HCT116 (cell line): Measurements from ENCODE around the gene CDK11B. TPM values are rescaled to one million over a fixed set of nuclear protein-coding genes. Genes with fewer than 3 reads are reported as not detected.

Experiments
- ATAC-seq: fragments of 200-7000 bp; cut with Tn5 transposase; 2 replicates; pipeline ENCODE4 v1.9.1; 2020; ENCODE audit warnings: mild to moderate bottlenecking, moderate library complexity
- BruUV-seq: library from RNA; stranded (reverse); fragments of 400-500 nt; replicated peaks from 2 replicates; lab custom pipeline; 2021; lab: Mats Ljungman, UMichigan
- CTCF ChIA-PET: fragments of 300-600 bp; sonication (Branson Sonifier 250); formaldehyde crosslinking; loops from one replicate; lab custom pipeline; 2021; ENCODE audit warnings: antibody characterized with exemption; lab: Charles Lee
- POLR2A ChIA-PET: fragments of 300-600, 350-600 bp; sonication (Branson Sonifier 250); formaldehyde crosslinking; loops from one replicate; lab custom pipeline; 2021; ENCODE audit warnings: antibody characterized with exemption; lab: Charles Lee
- RAD21 ChIA-PET, 2 experiments: fragments of 300-600 bp; sonication (Branson Sonifier 250); formaldehyde crosslinking; loops; one replicate each; lab custom pipeline; 2023; ENCODE audit warnings: low total read pairs in 2 of 2; ENCODE audit not compliant: uncharacterized antibody in 2 of 2, unreplicated experiment in 2 of 2, low non-redundant PET in 1 of 2; lab: Charles Lee
- DNase-seq: peaks from one replicate; pipeline ENCODE4 v3.0.0-alpha.2; 2010; ENCODE audit warnings: low read depth, low spot score
- H2AFZ ChIP-seq: fragments of 200-600 bp; shearing (Covaris generic), sonication (generic); 2 replicates; pipeline ENCODE4 v1.6.1; 2017; ENCODE audit warnings: low read depth, mixed run types, mixed read lengths, antibody characterized with exemption, low read length; ENCODE audit not compliant: poor library complexity, severe bottlenecking
- H3K27ac ChIP-seq: 2 replicates; pipeline ENCODE4 v1.5.1; 2012; ENCODE audit warnings: low read depth, low read length
- H3K27me3 ChIP-seq: fragments of 200-600 bp; sonication (generic); 2 replicates; pipeline ENCODE4 v1.6.1; 2016; ENCODE audit warnings: mixed run types, low read length, mixed read lengths; ENCODE audit not compliant: insufficient read depth
- H3K36me3 ChIP-seq, 2 experiments: fragments of 200-500 bp in 1 of 2; fragments of 200-600 bp in 1 of 2; sonication (Bioruptor generic) in 1 of 2; sonication (generic) in 1 of 2; 2 replicates each; pipeline versions ENCODE4 v1.5.1 to v1.6.1; 2014 to 2016; ENCODE audit warnings: low read length in 2 of 2, inconsistent platforms in 1 of 2, mixed read lengths in 1 of 2, mixed run types in 1 of 2; ENCODE audit not compliant: insufficient read depth in 2 of 2, control insufficient read depth in 1 of 2
- H3K4me1 ChIP-seq, 2 experiments: fragments of 200-600 bp in 1 of 2; sonication (generic) in 1 of 2; 2 replicates each; pipeline versions ENCODE4 v1.5.1 to v1.6.1; 2012 to 2017; ENCODE audit warnings: low read length in 2 of 2, inconsistent platforms in 1 of 2, mild to moderate bottlenecking in 1 of 2, mixed read lengths in 1 of 2, mixed run types in 1 of 2, moderate library complexity in 1 of 2; ENCODE audit not compliant: insufficient read depth in 2 of 2, control insufficient read depth in 1 of 2
- H3K4me2 ChIP-seq: fragments of 200-600 bp; sonication (generic); 2 replicates; pipeline ENCODE4 v1.6.1; 2017; ENCODE audit warnings: mixed run types, low read length, mixed read lengths
- H3K4me3 ChIP-seq, 2 experiments: fragments of 200-600 bp in 1 of 2; sonication (generic) in 1 of 2; replicated peaks in 1 of 2; 2 replicates each; pipeline ENCODE4 v1.5.1; 2011 to 2016; ENCODE audit warnings: low read length in 2 of 2, control low read depth in 1 of 2, low read depth in 1 of 2, mild to moderate bottlenecking in 1 of 2, mixed read lengths in 1 of 2, mixed run types in 1 of 2
- H3K79me2 ChIP-seq: fragments of 200-600 bp; sonication (generic); 2 replicates; pipeline ENCODE4 v1.6.1; 2017; ENCODE audit warnings: mild to moderate bottlenecking, mixed run types, low read length, moderate library complexity, mixed read lengths; ENCODE audit not compliant: insufficient read depth
- H3K9ac ChIP-seq: fragments of 200-600 bp; sonication (generic); 2 replicates; pipeline ENCODE4 v1.6.1; 2016; ENCODE audit warnings: low read length, mixed read lengths
- H3K9me2 ChIP-seq: fragments of 200-600 bp; sonication (generic), shearing (Covaris generic); 2 replicates; pipeline ENCODE4 v1.6.1; 2017; ENCODE audit warnings: mixed run types, mild to moderate bottlenecking, moderate library complexity; ENCODE audit not compliant: insufficient read depth
- H3K9me3 ChIP-seq, 2 experiments: fragments of 200-500 bp in 1 of 2; fragments of 200-600 bp in 1 of 2; sonication (Bioruptor generic) in 1 of 2; sonication (generic) in 1 of 2; 2 replicates each; pipeline ENCODE4 v1.6.1; 2014 to 2017; ENCODE audit warnings: low read length in 2 of 2, mixed read lengths in 2 of 2, inconsistent platforms in 1 of 2, low read depth in 1 of 2, mild to moderate bottlenecking in 1 of 2, mixed run types in 1 of 2, moderate library complexity in 1 of 2; ENCODE audit not compliant: control insufficient read depth in 1 of 2, insufficient read depth in 1 of 2
- H4K20me1 ChIP-seq: fragments of 200-600 bp; sonication (generic), shearing (Covaris generic); 2 replicates; pipeline ENCODE4 v1.6.1; 2017; ENCODE audit warnings: mixed run types, mild to moderate bottlenecking, moderate library complexity; ENCODE audit not compliant: insufficient read depth
- ATF3 ChIP-seq: IDR thresholded peaks from 2 replicates; pipeline ENCODE4 v1.6.1; 2012
- CBX3 ChIP-seq: IDR thresholded peaks from 2 replicates; pipeline ENCODE4 v1.6.1; 2012; ENCODE audit warnings: low read depth
- CEBPB ChIP-seq: IDR thresholded peaks from 2 replicates; pipeline ENCODE4 v1.6.1; 2012; ENCODE audit warnings: low read depth
- CTCF ChIP-seq, 3 experiments: fragments of 200-600 bp in 1 of 3; sonication (generic) in 1 of 3; IDR thresholded peaks in 2 of 3; conservative IDR thresholded peaks in 1 of 3; 2 replicates each; pipeline ENCODE4 v1.5.1; 2012 to 2017; ENCODE audit warnings: low read depth in 2 of 3, low read length in 2 of 3, antibody characterized with exemption in 1 of 3, borderline replicate concordance in 1 of 3, control low read depth in 1 of 3, mild to moderate bottlenecking in 1 of 3, mixed read lengths in 1 of 3, mixed run types in 1 of 3, moderate library complexity in 1 of 3; ENCODE audit not compliant: insufficient read depth in 1 of 3
- EGR1 ChIP-seq: IDR thresholded peaks from 2 replicates; pipeline ENCODE4 v1.6.1; 2012; ENCODE audit warnings: low read depth
- ELF1 ChIP-seq: IDR thresholded peaks from 2 replicates; pipeline ENCODE4 v1.6.1; 2012; ENCODE audit warnings: low read depth, borderline replicate concordance
- EZH2phosphoT487 ChIP-seq: fragments of 200-600 bp; IDR thresholded peaks from 2 replicates; pipeline ENCODE4 v1.6.1; 2018; ENCODE audit warnings: antibody characterized with exemption, borderline replicate concordance
- FOSL1 ChIP-seq: IDR thresholded peaks from 2 replicates; pipeline ENCODE4 v1.6.1; 2012; ENCODE audit warnings: low read depth
- JUND ChIP-seq: IDR thresholded peaks from 2 replicates; pipeline ENCODE4 v1.6.1; 2012
- MAX ChIP-seq: IDR thresholded peaks from 2 replicates; pipeline ENCODE4 v1.6.1; 2012
- REST ChIP-seq: IDR thresholded peaks from 2 replicates; pipeline ENCODE4 v1.6.1; 2012; ENCODE audit warnings: low read depth
- SIN3A ChIP-seq: IDR thresholded peaks from 2 replicates; pipeline ENCODE4 v1.6.1; 2012; ENCODE audit warnings: low read depth
- SP1 ChIP-seq: IDR thresholded peaks from 2 replicates; pipeline ENCODE4 v1.6.1; 2012; ENCODE audit warnings: low read depth
- SRF ChIP-seq: IDR thresholded peaks from 2 replicates; pipeline ENCODE4 v1.6.1; 2012; ENCODE audit warnings: low read depth
- TCF7L2 ChIP-seq: IDR thresholded peaks from 2 replicates; pipeline ENCODE4 v1.7.0; 2011; ENCODE audit warnings: borderline replicate concordance, inconsistent platforms; ENCODE audit not compliant: insufficient read depth, insufficient read length; ENCODE audit errors: extremely low read depth
- YY1 ChIP-seq: IDR thresholded peaks from 2 replicates; pipeline ENCODE4 v1.6.1; 2011; ENCODE audit warnings: low read length, low read depth, moderate library complexity, mild to moderate bottlenecking; ENCODE audit not compliant: insufficient replicate concordance; ENCODE audit errors: extremely low read depth
- ZFX ChIP-seq: fragments of 450-650 bp; IDR thresholded peaks from 2 replicates; pipeline ENCODE4 v1.6.1; 2017
- ZNF274 ChIP-seq: fragments of 200-500 bp; sonication (Bioruptor generic); IDR thresholded peaks from 2 replicates; pipeline ENCODE4 v1.6.1; 2014; ENCODE audit warnings: mild to moderate bottlenecking, low read depth, low read length, inconsistent platforms
- intact Hi-C: fragments of 100-400 bp; cut with micrococcal nuclease; formaldehyde crosslinking; loops from 2 replicates; pipeline ENCODE4 v1.10.0; 2022
- total RNA-seq: library from RNA; stranded (reverse); gene quantifications from one replicate; pipeline ENCODE4 v1.2.1, GENCODE V29; 2021; ENCODE audit not compliant: unreplicated experiment

Gene CDK11B
- total RNA-seq, 1 experiment from 2014 or later: 31.5 TPM

- Histone ChIP-seq H3K36me3 (no peaks in the 10 kb centered on the region; a peak in 1 of 4 replicates), H3K79me2 (no peaks in the 10 kb centered on the region), H3K27me3 (no peaks in the 10 kb centered on the region), H3K9me2 (no peaks in the 10 kb centered on the region), H2AFZ (no peak overlapping the region), H4K20me1 (no peaks in the 10 kb centered on the region), H3K9ac (no peak overlapping the region), H3K4me1 (no peaks in the 10 kb centered on the region), H3K27ac (no peak overlapping the region), H3K9me3 (no peaks in the 10 kb centered on the region), H3K4me2 (no peak overlapping the region), H3K4me3 (no peak overlapping the region)
- ChIA-PET RAD21 (no interaction called here), CTCF (no interaction called here), POLR2A (no interaction called here)
- DNase-seq (no peak), ATAC-seq (no peak)
- intact Hi-C loops: no loop called here
- BruUV-seq: no TSS peak
- no peak for TF ChIP-seq SRF
- no peak for TF ChIP-seq FOSL1
- no peak for TF ChIP-seq JUND
- TF ChIP-seq EZH2phosphoT487: no peak
- TF ChIP-seq ZFX: no peak
- TF ChIP-seq YY1: no peak
- no peak for TF ChIP-seq MAX
- no peak for TF ChIP-seq SIN3A
- no peak for TF ChIP-seq CEBPB
- no peak for TF ChIP-seq CTCF (IDR thresholded peaks at IDR 0.05 in 2 of 3, conservative IDR thresholded peaks at IDR 0.05 in 1 of 3; ENCODE audit: borderline replicate concordance in 1 of 3, insufficient read depth in 1 of 3, low read depth in 2 of 3, low read length in 2 of 3)
- no peak for TF ChIP-seq SP1
- TF ChIP-seq ELF1: no peak
- TF ChIP-seq TCF7L2: no peak
- TF ChIP-seq EGR1: no peak
- TF ChIP-seq ATF3: no peak
- no peak for TF ChIP-seq REST
- TF ChIP-seq CBX3: no peak
- TF ChIP-seq ZNF274: no peak
Measured at GRCh38 chr1:1671365-1672119, 12.7 kb upstream of the CDK11B start.
